ENCODE data around the gene ERC1.

ERC1 gene

DNA sequence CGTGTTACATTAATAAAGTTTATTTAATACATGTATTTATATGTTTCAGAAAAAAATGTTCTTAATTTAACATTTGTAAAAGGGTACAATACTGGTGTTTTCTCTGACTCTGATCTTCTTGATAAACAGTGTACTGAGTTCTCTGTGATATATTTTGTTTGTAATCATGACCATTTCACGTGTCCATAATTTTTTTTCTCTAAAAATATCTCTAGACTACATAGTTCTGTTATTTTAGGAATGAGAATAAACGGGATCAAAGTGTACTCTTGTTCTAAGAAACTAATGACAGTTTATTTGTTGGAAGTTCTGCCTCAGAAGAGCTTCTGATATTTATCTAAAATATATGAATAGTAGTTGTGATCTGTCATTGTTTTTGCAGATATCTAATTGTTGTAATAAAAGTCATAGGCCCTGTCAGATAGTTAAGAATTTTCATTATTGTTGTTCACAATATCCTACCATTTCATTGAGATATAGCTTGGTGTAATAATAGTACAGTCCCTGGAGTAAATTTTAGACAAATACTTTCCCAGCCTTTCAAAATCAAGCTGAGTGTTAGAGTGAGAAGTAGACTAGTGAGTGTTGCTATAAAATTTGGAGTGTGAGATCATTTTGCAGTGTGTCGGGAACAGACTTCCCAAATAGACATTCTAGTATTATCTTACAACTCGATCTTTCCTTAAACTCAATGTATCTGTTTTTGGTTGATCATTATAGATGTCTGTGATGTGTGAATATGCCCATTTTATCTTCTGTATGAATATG lies 86.2 kb downstream of the ERC1 start:
- CTCF ChIA-PET: interaction anchor here (1.0 to 1.1 kb wide), 3 partner anchors 16 to 125 kb away, joined by 3 to 5 read pairs (median 4); no protein-coding TSS in a partner anchor
- Histone ChIP-seq H3K4me1 (ENCODE audit: control insufficient read depth, insufficient read depth, low read length) (peaks cover 13% of the 10 kb centered on the region; the same call in 1 of the 2 replicates), H3K36me3 (ENCODE audit: control insufficient read depth in 2 of 2, insufficient read depth in 1 of 2, low read length in 2 of 2) (no peaks in the 10 kb centered on the region), H3K9me3 (ENCODE audit: control insufficient read depth, insufficient read depth, low read depth, low read length) (no peaks in the 10 kb centered on the region), H3K27ac (ENCODE audit: extremely low read depth, low read depth, low read length) (no peak overlapping the region), H3K4me3 (ENCODE audit: low read depth, low read length) (no peak overlapping the region)
- TF ChIP-seq ZNF140 (tag by site-specific recombination; IDR thresholded peaks at IDR 0.05) (no peak), ZBTB21 (tag by site-specific recombination; IDR thresholded peaks at IDR 0.05) (no peak), PRDM1 (tag by site-specific recombination; IDR thresholded peaks at IDR 0.05) (0 out of 2 replicates have a peak, but pooled peaks have one; percentile 56), ZNF16 (tag by site-specific recombination; IDR thresholded peaks at IDR 0.05; ENCODE audit: low read depth) (no peak), ZNF664 (tag by site-specific recombination; IDR thresholded peaks at IDR 0.05) (0 out of 2 replicates have a peak, but pooled peaks have one; percentile 7)
- TF ChIP-seq, protein P1, sequence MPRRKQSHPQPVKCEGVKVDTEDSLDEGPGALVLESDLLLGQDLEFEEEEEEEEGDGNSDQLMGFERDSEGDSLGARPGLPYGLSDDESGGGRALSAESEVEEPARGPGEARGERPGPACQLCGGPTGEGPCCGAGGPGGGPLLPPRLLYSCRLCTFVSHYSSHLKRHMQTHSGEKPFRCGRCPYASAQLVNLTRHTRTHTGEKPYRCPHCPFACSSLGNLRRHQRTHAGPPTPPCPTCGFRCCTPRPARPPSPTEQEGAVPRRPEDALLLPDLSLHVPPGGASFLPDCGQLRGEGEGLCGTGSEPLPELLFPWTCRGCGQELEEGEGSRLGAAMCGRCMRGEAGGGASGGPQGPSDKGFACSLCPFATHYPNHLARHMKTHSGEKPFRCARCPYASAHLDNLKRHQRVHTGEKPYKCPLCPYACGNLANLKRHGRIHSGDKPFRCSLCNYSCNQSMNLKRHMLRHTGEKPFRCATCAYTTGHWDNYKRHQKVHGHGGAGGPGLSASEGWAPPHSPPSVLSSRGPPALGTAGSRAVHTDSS (tag by site-specific recombination; IDR thresholded peaks at IDR 0.05): no peak
- TF ChIP-seq, protein P2, sequence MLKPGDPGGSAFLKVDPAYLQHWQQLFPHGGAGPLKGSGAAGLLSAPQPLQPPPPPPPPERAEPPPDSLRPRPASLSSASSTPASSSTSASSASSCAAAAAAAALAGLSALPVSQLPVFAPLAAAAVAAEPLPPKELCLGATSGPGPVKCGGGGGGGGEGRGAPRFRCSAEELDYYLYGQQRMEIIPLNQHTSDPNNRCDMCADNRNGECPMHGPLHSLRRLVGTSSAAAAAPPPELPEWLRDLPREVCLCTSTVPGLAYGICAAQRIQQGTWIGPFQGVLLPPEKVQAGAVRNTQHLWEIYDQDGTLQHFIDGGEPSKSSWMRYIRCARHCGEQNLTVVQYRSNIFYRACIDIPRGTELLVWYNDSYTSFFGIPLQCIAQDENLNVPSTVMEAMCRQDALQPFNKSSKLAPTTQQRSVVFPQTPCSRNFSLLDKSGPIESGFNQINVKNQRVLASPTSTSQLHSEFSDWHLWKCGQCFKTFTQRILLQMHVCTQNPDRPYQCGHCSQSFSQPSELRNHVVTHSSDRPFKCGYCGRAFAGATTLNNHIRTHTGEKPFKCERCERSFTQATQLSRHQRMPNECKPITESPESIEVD (tag by site-specific recombination; IDR thresholded peaks at IDR 0.05): peak; percentile 58
- TF ChIP-seq, protein P3, sequence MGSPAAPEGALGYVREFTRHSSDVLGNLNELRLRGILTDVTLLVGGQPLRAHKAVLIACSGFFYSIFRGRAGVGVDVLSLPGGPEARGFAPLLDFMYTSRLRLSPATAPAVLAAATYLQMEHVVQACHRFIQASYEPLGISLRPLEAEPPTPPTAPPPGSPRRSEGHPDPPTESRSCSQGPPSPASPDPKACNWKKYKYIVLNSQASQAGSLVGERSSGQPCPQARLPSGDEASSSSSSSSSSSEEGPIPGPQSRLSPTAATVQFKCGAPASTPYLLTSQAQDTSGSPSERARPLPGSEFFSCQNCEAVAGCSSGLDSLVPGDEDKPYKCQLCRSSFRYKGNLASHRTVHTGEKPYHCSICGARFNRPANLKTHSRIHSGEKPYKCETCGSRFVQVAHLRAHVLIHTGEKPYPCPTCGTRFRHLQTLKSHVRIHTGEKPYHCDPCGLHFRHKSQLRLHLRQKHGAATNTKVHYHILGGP (tag by site-specific recombination; IDR thresholded peaks at IDR 0.05): no peak
- POLR2A ChIA-PET: no interaction called here

DNA sequence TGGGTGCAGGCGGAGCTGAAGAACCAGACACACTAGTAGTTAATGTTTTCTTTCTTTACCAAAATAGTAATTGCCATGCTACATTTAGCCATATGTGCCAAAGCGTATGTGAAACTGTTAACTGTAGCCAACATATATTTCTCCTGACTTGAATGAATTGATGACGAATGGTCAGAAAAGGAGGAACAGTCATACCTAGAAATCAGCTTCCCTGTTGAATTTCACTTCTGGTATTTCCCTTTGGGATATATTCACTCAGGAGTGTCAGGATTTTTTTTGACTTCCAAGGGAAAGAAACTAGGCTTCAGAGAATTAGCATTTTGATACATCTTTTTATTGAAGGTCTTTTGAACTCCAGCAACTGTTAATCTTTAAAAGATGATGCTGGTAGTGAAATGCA lies 87.0 kb downstream of the ERC1 start:
- no peaks in the 10 kb centered on the region for H3K36me3 ChIP-seq (ENCODE audit: control insufficient read depth in 2 of 2, insufficient read depth in 1 of 2, low read length in 2 of 2)
- POLR2A ChIA-PET: no interaction called here
- no peak for TF ChIP-seq ZNF843 (tag by site-specific recombination; IDR thresholded peaks at IDR 0.05)
- TF ChIP-seq IKZF3 (tag by site-specific recombination; IDR thresholded peaks at IDR 0.05): 0 out of 2 replicates have a peak, but pooled peaks have one; percentile 7
- TF ChIP-seq ZNF138 (tag by site-specific recombination; IDR thresholded peaks at IDR 0.05; ENCODE audit: borderline replicate concordance): no peak
- no peak overlapping the region for H3K4me3 ChIP-seq (ENCODE audit: low read depth, low read length)
- CTCF ChIA-PET: interaction anchor here (0.7 to 1.1 kb wide), 2 partner anchors 40 to 126 kb away, joined by 5 read pairs; no protein-coding TSS in a partner anchor
- H3K9me3 ChIP-seq (ENCODE audit: control insufficient read depth, insufficient read depth, low read depth, low read length): no peaks in the 10 kb centered on the region
- peaks cover 13% of the 10 kb centered on the region; the same call in 1 of the 2 replicates for H3K4me1 ChIP-seq (ENCODE audit: control insufficient read depth, insufficient read depth, low read length)
- no peak overlapping the region for H3K27ac ChIP-seq (ENCODE audit: extremely low read depth, low read depth, low read length)

DNA sequence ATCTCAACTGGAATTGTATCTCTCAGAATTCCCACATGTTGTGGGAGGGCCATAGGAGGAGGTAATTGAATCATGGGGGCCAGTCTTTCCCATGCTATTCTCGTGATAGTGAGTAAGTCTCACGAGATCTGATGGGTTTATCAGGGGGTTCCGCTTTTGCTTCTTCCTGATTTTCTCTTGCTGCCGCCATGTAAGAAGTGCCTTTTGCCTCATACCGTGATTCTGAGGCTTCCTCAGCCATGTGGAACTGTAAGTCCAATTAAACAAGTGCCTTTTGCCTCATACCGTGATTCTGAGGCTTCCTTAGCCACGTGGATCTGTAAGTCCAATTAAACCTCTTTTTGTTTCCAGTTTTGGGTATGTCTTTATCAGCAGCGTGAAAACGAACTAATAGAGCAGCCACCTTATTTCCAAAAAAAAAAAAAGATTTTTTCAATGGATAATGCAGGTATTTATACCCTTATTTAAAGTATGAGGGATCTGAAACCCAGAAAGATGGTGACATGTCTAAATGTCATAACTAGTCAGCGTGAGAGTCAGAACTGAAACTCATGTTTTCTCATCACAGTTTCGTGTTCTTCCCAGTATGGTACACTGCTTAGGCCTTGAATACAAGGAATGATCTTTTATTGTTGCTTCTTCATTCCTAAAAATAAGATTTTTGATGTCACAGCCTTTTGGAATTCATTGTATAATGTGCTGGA lies 89.6 kb downstream of the ERC1 start:
- POLR2A ChIA-PET: no interaction called here
- H3K9me3 ChIP-seq (ENCODE audit: control insufficient read depth, insufficient read depth, low read depth, low read length): no peaks in the 10 kb centered on the region
- H3K4me3 ChIP-seq (ENCODE audit: low read depth, low read length): no peak overlapping the region
- no peaks in the 10 kb centered on the region for H3K36me3 ChIP-seq (ENCODE audit: control insufficient read depth in 2 of 2, insufficient read depth in 1 of 2, low read length in 2 of 2)
- H3K27ac ChIP-seq (ENCODE audit: extremely low read depth, low read depth, low read length): no peak overlapping the region
- H3K4me1 ChIP-seq (ENCODE audit: control insufficient read depth, insufficient read depth, low read length): peaks cover 15% of the 10 kb centered on the region
- CTCF ChIA-PET: no interaction called here
- TF ChIP-seq, protein P4, sequence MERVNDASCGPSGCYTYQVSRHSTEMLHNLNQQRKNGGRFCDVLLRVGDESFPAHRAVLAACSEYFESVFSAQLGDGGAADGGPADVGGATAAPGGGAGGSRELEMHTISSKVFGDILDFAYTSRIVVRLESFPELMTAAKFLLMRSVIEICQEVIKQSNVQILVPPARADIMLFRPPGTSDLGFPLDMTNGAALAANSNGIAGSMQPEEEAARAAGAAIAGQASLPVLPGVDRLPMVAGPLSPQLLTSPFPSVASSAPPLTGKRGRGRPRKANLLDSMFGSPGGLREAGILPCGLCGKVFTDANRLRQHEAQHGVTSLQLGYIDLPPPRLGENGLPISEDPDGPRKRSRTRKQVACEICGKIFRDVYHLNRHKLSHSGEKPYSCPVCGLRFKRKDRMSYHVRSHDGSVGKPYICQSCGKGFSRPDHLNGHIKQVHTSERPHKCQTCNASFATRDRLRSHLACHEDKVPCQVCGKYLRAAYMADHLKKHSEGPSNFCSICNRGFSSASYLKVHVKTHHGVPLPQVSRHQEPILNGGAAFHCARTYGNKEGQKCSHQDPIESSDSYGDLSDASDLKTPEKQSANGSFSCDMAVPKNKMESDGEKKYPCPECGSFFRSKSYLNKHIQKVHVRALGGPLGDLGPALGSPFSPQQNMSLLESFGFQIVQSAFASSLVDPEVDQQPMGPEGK (tag by site-specific recombination; IDR thresholded peaks at IDR 0.05): no peak
- no peak for TF ChIP-seq ZNF664 (tag by site-specific recombination; IDR thresholded peaks at IDR 0.05)
- no peak for TF ChIP-seq ZNF223 (tag by site-specific recombination; IDR thresholded peaks at IDR 0.05)
- TF ChIP-seq, protein P5, sequence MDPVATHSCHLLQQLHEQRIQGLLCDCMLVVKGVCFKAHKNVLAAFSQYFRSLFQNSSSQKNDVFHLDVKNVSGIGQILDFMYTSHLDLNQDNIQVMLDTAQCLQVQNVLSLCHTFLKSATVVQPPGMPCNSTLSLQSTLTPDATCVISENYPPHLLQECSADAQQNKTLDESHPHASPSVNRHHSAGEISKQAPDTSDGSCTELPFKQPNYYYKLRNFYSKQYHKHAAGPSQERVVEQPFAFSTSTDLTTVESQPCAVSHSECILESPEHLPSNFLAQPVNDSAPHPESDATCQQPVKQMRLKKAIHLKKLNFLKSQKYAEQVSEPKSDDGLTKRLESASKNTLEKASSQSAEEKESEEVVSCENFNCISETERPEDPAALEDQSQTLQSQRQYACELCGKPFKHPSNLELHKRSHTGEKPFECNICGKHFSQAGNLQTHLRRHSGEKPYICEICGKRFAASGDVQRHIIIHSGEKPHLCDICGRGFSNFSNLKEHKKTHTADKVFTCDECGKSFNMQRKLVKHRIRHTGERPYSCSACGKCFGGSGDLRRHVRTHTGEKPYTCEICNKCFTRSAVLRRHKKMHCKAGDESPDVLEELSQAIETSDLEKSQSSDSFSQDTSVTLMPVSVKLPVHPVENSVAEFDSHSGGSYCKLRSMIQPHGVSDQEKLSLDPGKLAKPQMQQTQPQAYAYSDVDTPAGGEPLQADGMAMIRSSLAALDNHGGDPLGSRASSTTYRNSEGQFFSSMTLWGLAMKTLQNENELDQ (tag by site-specific recombination; IDR thresholded peaks at IDR 0.05; ENCODE audit: low read depth): no peak
- no peak for TF ChIP-seq ZEB2 (tag by site-specific recombination; IDR thresholded peaks at IDR 0.05)
- TF ChIP-seq, protein P6, sequence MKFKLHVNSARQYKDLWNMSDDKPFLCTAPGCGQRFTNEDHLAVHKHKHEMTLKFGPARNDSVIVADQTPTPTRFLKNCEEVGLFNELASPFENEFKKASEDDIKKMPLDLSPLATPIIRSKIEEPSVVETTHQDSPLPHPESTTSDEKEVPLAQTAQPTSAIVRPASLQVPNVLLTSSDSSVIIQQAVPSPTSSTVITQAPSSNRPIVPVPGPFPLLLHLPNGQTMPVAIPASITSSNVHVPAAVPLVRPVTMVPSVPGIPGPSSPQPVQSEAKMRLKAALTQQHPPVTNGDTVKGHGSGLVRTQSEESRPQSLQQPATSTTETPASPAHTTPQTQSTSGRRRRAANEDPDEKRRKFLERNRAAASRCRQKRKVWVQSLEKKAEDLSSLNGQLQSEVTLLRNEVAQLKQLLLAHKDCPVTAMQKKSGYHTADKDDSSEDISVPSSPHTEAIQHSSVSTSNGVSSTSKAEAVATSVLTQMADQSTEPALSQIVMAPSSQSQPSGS (tag by site-specific recombination; IDR thresholded peaks at IDR 0.05; ENCODE audit: low read depth): no peak
- no peak for TF ChIP-seq SP3 (tag by site-specific recombination; IDR thresholded peaks at IDR 0.05)
- no peak for TF ChIP-seq TRIM28 (IDR thresholded peaks at IDR 0.05; ENCODE audit: borderline replicate concordance, low read length)
